Measurements from ENCODE around the gene TFEC.
"Not testable (repeated sequence)": the region's sequence is repeated elsewhere in the genome, so short reads cannot be mapped to it uniquely, and the experiment has no call there.

TFEC gene

DNA sequence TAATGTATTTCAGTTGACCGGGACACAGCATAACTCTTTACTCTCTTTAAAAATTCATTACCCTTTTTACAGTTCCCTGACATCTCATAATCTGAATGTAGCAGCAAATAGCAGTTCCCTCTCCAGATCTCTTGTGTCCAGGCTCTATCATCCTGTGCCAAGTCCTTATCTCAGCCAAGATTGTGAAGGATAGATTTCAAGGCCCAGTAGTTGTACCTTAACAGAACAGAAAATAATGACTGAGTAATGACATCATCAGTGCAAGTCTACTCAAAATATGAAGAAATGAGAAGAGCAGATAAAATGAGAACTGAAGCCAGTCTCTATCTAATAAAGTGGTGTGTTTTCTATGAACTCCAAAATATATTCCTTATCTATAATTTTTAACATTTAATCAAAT, 92.6 kb downstream of the TFEC start:
- Histone ChIP-seq H3K4me1 (ENCODE audit: control insufficient read depth, low read length) (no peaks in the 10 kb centered on the region), H4K20me1 (ENCODE audit: control insufficient read depth, insufficient read depth, low read depth, low read length) (no peaks in the 10 kb centered on the region), H3K27ac (ENCODE audit: low read depth, low read length) (no peak overlapping the region), H3K9me3 (ENCODE audit: control insufficient read depth, insufficient read depth, low read length) (no peaks in the 10 kb centered on the region), H3K4me3 (ENCODE audit: low read length) (no peak overlapping the region), H3K79me2 (ENCODE audit: control insufficient read depth, low read length) (no peaks in the 10 kb centered on the region), H3K27me3 (ENCODE audit: control insufficient read depth, low read length) (no peaks in the 10 kb centered on the region), H3K36me3 (ENCODE audit: control insufficient read depth, low read length) (no peaks in the 10 kb centered on the region), H3K9me2 (replicated peaks; ENCODE audit: control insufficient read depth, low read length) (no peaks in the 10 kb centered on the region), H3K4me2 (ENCODE audit: low read length) (no peak overlapping the region), H3F3A (ENCODE audit: control insufficient read depth, insufficient read depth) (no peaks in the 10 kb centered on the region)
- TF ChIP-seq EZH2phosphoT487 (IDR thresholded peaks at IDR 0.05; ENCODE audit: borderline replicate concordance, low read length), result no peak
- TF ChIP-seq, protein P1, sequence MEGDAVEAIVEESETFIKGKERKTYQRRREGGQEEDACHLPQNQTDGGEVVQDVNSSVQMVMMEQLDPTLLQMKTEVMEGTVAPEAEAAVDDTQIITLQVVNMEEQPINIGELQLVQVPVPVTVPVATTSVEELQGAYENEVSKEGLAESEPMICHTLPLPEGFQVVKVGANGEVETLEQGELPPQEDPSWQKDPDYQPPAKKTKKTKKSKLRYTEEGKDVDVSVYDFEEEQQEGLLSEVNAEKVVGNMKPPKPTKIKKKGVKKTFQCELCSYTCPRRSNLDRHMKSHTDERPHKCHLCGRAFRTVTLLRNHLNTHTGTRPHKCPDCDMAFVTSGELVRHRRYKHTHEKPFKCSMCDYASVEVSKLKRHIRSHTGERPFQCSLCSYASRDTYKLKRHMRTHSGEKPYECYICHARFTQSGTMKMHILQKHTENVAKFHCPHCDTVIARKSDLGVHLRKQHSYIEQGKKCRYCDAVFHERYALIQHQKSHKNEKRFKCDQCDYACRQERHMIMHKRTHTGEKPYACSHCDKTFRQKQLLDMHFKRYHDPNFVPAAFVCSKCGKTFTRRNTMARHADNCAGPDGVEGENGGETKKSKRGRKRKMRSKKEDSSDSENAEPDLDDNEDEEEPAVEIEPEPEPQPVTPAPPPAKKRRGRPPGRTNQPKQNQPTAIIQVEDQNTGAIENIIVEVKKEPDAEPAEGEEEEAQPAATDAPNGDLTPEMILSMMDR (IDR thresholded peaks at IDR 0.05; ENCODE audit: low read depth, low read length, poor library complexity, severe bottlenecking), result no peak

DNA sequence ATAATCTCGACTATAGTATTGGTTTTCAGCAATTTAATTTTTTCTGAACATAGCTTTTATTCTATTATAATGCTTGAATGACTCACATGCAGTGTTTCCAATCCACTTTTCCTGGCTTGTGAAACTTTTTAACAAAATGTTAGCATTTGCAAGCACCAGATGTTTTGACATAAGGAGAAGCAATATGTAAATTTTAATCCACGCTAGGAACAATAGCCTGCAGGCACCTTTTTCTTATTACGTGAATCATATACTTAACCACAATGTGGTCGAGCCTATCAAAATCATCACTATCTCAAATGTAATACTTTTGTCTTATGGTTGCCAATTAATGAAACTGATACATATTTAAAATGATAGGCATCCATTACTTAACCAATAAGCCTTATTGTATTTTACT, 97.1 kb downstream of the TFEC start:
- Histone ChIP-seq H3K27me3 (ENCODE audit: control insufficient read depth, low read length) (no peaks in the 10 kb centered on the region), H3F3A (ENCODE audit: control insufficient read depth, insufficient read depth) (no peaks in the 10 kb centered on the region), H3K4me1 (ENCODE audit: control insufficient read depth, low read length) (no peaks in the 10 kb centered on the region), H3K4me2 (ENCODE audit: low read length) (no peak overlapping the region), H3K9me3 (ENCODE audit: control insufficient read depth, insufficient read depth, low read length) (no peaks in the 10 kb centered on the region), H4K20me1 (ENCODE audit: control insufficient read depth, insufficient read depth, low read depth, low read length) (no peaks in the 10 kb centered on the region), H3K9me2 (replicated peaks; ENCODE audit: control insufficient read depth, low read length) (no peaks in the 10 kb centered on the region), H3K79me2 (ENCODE audit: control insufficient read depth, low read length) (no peaks in the 10 kb centered on the region), H3K36me3 (ENCODE audit: control insufficient read depth, low read length) (no peaks in the 10 kb centered on the region), H3K27ac (ENCODE audit: low read depth, low read length) (no peak overlapping the region), H3K4me3 (ENCODE audit: low read length) (no peak overlapping the region)
- TF ChIP-seq, protein P1 (IDR thresholded peaks at IDR 0.05; ENCODE audit: low read depth, low read length, poor library complexity, severe bottlenecking), result no peak
- no peak for TF ChIP-seq EZH2phosphoT487 (IDR thresholded peaks at IDR 0.05; ENCODE audit: borderline replicate concordance, low read length)

DNA sequence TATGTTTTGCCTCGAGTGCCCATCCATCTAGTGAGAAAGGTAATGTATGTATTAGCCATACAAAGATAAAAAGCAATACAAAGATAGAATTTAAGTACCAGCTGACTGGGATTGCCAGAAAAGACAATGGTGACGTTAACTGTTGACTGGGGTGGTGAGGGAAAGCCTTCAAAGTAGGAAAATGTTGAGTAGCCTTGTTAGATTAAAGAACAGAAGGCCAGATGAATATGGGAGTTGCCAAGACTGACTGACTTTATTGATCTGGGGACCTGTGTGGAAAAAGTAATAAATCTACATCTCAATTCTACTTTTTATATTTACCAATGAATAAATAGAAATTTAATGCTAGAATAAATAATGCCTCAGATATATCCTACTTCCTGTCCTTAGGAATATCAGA, 97.7 kb downstream of the TFEC start:
- Histone ChIP-seq H3K4me1 (ENCODE audit: control insufficient read depth, low read length) (no peaks in the 10 kb centered on the region), H3K4me2 (ENCODE audit: low read length) (no peak overlapping the region), H3K79me2 (ENCODE audit: control insufficient read depth, low read length) (no peaks in the 10 kb centered on the region), H3K36me3 (ENCODE audit: control insufficient read depth, low read length) (no peaks in the 10 kb centered on the region), H3F3A (ENCODE audit: control insufficient read depth, insufficient read depth) (no peaks in the 10 kb centered on the region), H3K27ac (ENCODE audit: low read depth, low read length) (no peak overlapping the region), H3K27me3 (ENCODE audit: control insufficient read depth, low read length) (no peaks in the 10 kb centered on the region), H3K9me3 (ENCODE audit: control insufficient read depth, insufficient read depth, low read length) (no peaks in the 10 kb centered on the region), H3K9me2 (replicated peaks; ENCODE audit: control insufficient read depth, low read length) (no peaks in the 10 kb centered on the region), H3K4me3 (ENCODE audit: low read length) (no peak overlapping the region), H4K20me1 (ENCODE audit: control insufficient read depth, insufficient read depth, low read depth, low read length) (no peaks in the 10 kb centered on the region)
- no peak for TF ChIP-seq EZH2phosphoT487 (IDR thresholded peaks at IDR 0.05; ENCODE audit: borderline replicate concordance, low read length)
- TF ChIP-seq, protein P1 (IDR thresholded peaks at IDR 0.05; ENCODE audit: low read depth, low read length, poor library complexity, severe bottlenecking), result no peak

DNA sequence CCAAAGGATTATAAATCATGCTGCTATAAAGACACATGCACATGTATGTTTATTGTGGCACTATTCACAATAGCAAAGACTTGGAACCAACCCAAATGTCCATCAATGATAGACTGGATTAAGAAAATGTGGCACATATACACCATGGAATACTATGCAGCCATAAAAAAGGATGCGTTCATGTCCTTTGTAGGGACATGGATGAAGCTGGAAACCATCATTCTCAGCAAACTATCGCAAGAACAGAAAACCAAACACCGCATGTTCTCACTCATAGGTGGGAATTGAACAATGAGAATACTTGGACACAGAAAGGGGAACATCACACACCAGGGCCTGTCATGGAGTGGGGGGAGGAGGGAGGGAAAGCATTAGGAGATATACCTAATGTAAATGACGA, 100.4 kb downstream of the TFEC start:
- H3K4me1 ChIP-seq (ENCODE audit: control insufficient read depth, low read length); H3K27ac ChIP-seq (ENCODE audit: low read depth, low read length); H3K36me3 ChIP-seq (ENCODE audit: control insufficient read depth, low read length); H3K79me2 ChIP-seq (ENCODE audit: control insufficient read depth, low read length); H3K27me3 ChIP-seq (ENCODE audit: control insufficient read depth, low read length); H4K20me1 ChIP-seq (ENCODE audit: control insufficient read depth, insufficient read depth, low read depth, low read length); H3K4me3 ChIP-seq (ENCODE audit: low read length); H3K9me2 ChIP-seq (replicated peaks; ENCODE audit: control insufficient read depth, low read length); H3F3A ChIP-seq (ENCODE audit: control insufficient read depth, insufficient read depth); H3K4me2 ChIP-seq (ENCODE audit: low read length); H3K9me3 ChIP-seq (ENCODE audit: control insufficient read depth, insufficient read depth, low read length): not testable (repeated sequence)

DNA sequence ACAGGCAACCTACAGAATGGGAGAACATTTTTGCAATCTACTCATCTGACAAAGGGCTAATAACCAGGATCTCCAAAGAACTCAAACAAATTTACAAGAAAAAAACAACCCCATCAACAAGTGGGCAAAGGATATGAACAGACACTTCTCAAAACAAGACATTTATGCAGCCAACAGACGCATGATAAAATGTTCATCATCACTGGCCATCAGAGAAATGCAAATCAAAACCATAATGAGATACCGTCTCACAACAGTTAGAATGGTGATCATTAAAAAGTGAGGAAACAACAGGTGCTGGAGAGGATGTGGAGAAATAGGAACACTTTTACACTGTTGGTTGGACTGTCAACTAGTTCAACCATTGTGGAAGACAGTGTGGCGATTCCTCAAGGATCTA, 100.8 kb downstream of the TFEC start:
- H3K4me2 ChIP-seq (ENCODE audit: low read length); H4K20me1 ChIP-seq (ENCODE audit: control insufficient read depth, insufficient read depth, low read depth, low read length); H3K79me2 ChIP-seq (ENCODE audit: control insufficient read depth, low read length); H3K4me1 ChIP-seq (ENCODE audit: control insufficient read depth, low read length); H3K27ac ChIP-seq (ENCODE audit: low read depth, low read length); H3K36me3 ChIP-seq (ENCODE audit: control insufficient read depth, low read length); H3K4me3 ChIP-seq (ENCODE audit: low read length); H3K9me2 ChIP-seq (replicated peaks; ENCODE audit: control insufficient read depth, low read length); H3F3A ChIP-seq (ENCODE audit: control insufficient read depth, insufficient read depth); H3K9me3 ChIP-seq (ENCODE audit: control insufficient read depth, insufficient read depth, low read length); H3K27me3 ChIP-seq (ENCODE audit: control insufficient read depth, low read length): not testable (repeated sequence)
